NCI-H1105 (cell line): ENCODE measurements around the gene IGSF8.

Experiments
- DNase-seq: peaks from one replicate; lab custom pipeline; 2025; lab: John Stamatoyannopoulos, UW

IGSF8 gene

GRCh38 chr1:160085686-160086455, 12.5 kb downstream of the IGSF8 start:
- peak; percentile 67 for DNase-seq

- DNase-seq: no peak
Measured at GRCh38 chr1:160084771-160085321, 13.6 kb downstream of the IGSF8 start.

- DNase-seq: peak; percentile 77
Measured at GRCh38 chr1:160083968-160084770, 14.2 kb downstream of the IGSF8 start.

DNA sequence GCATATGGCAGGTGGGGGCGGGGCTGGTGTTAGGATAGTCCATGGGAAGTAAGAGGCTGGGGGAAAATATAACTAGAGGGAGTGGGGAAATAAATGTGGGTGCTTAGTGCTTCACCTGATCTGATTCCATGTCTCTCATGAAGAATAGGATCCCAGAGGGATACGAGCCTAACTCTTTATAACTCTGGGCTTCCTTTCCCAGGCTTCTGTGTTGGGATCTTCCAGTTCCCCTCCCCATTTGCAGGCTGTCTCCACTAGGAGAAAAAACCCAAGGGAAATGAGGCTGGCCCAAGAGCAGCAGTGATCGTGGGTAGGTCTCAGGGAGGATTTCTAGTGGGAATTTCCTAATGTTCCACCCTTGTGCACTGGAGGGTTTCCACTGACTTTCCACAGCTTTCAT, 15.5 kb downstream of the IGSF8 start:
- no peak for DNase-seq

DNA sequence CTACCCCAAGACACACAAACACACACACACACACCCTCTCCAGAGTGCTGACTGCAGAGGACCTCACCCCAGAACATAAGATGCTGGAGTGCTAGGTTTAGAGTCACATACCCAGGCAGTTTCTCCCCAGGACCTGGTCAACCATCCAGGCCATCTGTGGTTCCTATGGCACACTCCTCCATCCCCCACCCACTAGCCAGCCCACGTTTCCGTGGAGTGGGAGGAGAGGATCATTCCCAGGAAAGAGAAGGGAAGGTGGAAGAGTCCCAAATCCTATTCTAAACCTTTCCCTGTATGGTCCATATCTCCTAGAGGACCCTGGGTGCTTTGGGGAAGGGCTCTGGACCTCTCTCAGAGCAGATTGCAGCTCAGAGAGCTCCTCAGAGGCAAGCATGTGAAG, 15.9 kb downstream of the IGSF8 start:
- DNase-seq: no peak

GRCh38 chr1:160081261-160081936, 17.0 kb downstream of the IGSF8 start, which contains the start of gene KCNJ9:
Gene KCNJ9, plus strand, starts transcription at chr1:160081538. Its CDS starts 2,493 bp downstream, at chr1:160084031.
- DNase-seq: peak; percentile 12

DNA sequence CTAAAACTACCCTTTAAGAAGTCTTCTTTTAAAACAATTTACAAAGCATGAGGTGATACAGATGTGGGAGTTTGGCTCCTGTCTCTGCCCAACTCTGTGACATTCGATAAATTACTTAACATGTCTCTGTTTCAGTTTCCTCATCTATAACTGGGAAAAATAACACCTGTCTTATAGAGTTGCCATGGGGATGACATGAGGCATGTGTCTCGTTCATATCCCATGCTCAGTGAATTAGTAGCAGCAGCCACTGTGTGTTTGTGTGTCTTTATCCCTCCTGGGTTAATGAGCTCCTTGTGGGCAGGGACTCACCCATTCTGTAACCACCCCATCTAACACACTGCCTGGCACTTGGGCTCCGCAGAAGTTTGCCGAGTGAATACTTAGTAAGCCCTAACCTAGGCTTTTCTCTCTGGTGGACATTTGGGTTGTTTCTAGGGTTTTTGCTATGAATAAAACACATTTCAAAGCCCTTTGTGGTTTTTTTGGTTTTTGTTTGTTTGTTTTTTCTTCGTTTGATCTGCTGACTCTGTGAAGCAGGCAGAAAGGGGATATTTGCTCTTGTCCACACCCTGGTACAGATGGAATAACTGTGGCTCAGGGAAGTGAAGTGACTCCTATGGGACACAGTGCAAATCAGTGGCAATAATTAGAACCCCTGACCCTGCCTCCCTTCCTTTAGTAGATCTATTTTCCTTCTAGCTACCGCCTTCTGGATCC, 17.9 kb downstream of the IGSF8 start:
- no peak for DNase-seq

- DNase-seq: no peak
Measured at GRCh38 chr1:160079448-160079847, 19.0 kb downstream of the IGSF8 start.

- no peak for DNase-seq
Measured at GRCh38 chr1:160078512-160079195, 19.8 kb downstream of the IGSF8 start.

- no peak for DNase-seq
Measured at GRCh38 chr1:160077486-160077885, 20.9 kb downstream of the IGSF8 start.

GRCh38 chr1:160076295-160076694, 22.1 kb downstream of the IGSF8 start:
- DNase-seq: no peak

DNA sequence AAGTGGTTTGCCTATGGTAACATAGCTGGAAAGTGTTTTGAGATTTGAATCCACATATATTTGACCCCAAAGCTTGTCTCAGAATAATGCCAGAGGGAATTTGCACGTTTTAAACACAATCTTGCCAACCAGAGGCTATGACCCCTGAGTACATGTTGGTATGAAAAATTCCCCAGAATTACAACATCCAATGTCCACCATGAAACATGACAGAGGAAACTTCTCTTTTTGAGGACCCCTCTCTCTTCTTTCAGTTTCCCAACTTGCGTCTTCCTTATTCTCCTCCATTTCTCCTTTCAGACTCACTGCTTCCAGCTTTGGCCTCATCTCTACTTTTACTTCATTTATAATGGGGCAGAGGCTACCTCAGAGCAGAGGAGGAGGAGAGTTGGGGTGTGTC, 22.6 kb downstream of the IGSF8 start:
- DNase-seq: no peak

DNA sequence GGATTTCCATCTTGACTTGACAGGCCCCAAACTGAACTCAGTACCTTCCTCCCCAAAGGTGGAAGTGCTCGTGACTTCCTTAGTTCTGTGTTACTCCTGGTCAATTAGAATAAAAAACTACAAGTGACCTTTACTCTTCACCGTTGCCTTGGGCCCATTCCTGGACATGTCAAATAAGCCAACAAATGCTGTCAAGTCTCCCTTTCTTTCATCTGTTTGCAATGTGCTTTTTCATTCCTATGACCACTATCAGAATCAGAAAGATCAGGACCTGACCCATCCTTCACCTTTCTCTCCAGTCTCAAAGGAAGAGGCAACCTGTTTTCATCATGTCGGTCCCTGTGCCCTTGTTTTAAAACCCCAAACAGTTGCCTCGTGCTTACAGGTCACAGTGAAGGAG, 23.6 kb downstream of the IGSF8 start:
- DNase-seq: no peak

DNA sequence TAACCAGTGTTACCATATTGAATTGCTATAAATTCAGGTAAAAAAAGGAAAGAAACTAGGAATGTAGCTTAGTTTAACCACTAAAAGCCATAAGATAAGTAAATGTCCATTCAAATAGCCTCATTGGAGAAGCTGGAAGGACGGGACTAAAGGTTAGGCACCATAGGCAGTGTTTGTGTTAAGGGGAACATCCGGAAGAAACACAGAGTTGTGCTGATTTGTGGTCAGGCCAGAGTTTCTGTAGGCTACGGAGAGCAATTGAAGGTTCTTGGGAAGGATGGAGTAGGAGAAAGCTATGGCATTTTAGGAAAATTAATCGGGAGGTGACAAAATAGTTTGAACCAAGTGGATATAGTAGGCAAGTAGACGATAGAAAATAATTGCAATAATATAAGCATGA, 27.1 kb downstream of the IGSF8 start:
- no peak for DNase-seq

DNA sequence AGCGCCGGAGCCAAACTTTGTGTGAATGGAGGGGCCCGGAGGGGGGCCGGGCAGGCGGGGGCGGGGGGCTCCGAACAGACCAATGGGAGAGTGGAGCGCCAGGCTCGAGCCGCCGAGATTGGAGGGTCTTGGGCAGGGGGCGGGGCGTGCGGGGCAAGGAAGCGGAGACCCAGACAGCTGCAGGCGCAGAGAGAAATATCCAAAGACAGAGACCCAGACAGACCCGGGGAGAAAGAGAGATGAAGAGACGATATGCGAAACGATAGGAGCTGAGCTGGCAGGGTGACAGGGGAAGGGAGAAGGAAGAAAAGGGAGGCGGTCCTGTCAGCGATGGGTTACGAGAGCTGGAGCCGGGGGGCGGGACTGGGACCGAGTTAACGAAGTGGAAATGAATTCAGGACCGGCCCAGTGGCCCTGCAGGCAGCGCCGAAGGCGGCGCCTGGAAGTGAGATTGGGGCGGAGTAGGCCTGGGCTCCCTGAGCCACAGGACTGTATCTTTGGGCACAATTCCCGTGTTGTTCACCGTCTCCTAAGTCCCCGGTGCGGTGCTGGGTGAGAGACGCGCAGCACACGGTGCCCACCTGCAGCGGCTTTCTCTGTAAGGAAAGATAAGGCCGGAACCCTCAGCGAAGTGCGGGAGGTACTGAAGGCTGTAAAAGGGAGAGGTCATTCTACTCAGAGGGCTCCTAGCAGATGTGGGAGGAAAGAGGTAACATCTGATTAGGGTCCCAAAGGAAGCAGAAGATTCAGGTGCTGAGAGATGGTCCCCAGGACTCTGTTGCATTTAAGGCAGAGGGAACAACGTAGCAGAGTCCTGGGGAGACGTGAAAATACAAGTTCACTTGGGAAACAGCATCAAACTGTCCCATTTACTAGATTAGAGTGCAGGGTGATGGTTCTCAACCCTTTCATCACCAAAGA, 27.9 kb downstream of the IGSF8 start:
- peak; percentile 67 for DNase-seq

DNA sequence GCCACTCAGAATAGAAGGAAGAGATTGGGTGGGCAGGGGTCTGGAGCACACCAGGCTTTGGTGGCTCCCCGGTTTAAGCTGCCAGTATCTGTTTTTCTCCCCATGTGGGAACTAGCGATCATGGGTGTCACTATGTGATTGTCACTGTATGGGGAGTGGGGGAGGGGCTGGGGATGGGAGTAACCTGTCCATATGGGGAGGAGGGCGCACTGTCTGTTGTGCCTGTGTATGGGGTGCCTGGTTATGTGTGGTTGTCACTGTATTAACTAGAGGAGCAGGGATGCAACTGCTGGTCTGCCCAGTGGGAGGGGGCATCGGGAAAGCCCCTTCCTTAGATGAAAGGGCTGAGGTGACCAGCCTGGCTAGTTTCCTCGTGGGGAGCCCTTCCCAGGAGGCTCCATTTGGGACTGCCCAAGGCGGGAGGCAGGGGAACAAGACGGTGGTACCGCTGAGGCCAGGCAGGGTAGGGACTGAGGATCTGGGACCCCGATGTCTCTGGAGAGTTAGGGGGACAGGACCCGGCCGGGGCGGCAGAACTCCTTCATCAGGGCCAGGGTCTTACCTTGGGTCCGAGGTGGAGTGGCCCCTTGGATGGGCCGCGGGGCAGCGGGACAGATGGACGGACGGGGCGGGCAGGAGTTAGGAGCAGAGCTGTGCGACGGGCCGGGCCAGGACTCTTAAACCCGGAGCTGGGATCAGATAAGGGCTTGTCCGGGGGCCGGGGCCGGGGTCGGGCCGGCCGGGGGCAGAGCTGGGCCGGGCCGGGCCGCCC, 28.8 kb downstream of the IGSF8 start, which contains the start of gene KCNJ10:
Gene KCNJ10, minus strand, starts transcription at position 701 of the 772 bp plus-strand sequence. CDS start 27,628 bp downstream, outside the sequence.
- no peak for DNase-seq

DNA sequence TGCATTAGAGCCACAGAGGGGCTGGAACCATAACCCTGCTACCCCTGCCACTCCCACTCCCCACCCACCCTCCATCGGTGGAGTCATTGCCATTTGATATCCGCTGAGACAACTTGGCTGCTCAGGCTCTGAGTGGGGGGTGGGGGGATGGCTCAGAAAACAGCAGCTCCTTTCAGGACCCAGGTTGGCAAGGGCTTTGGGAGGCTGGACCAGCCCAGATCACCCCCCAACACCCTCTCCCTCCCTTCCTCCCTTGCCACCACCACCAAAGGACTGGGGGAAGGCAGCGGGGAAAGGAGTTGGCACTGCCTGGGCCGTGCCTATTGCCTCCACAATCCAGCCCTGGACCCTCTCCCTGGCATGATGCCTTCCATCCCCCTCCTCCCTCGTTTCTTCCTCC, 30.2 kb downstream of the IGSF8 start:
- DNase-seq: no peak

- no peak for DNase-seq
Measured at GRCh38 chr1:160066829-160067745, 31.3 kb downstream of the IGSF8 start.
